ENCODE data around the gene NDUFAF2.

The NDUFAF2 gene

DNA sequence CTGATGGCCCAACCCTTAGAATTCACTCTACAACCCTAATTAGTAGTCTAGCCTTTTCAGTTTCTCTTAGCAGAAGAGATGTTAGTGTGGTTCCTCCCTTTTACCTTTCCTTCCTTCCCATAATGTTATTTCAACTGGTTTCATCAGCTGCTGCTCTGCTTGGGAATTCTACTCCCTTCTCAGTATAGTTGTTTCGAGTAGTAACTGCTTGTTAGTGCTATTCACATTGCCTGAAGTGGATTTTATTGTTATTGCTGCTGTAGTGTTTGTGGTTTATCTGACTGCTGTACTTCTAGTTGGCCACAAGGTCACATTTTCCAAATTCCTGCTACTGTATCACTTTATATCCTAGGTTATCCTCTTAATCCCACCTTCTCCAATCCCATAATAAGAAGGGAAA lies 187.6 kb downstream of the NDUFAF2 start:
- DNase-seq: no peak

DNA sequence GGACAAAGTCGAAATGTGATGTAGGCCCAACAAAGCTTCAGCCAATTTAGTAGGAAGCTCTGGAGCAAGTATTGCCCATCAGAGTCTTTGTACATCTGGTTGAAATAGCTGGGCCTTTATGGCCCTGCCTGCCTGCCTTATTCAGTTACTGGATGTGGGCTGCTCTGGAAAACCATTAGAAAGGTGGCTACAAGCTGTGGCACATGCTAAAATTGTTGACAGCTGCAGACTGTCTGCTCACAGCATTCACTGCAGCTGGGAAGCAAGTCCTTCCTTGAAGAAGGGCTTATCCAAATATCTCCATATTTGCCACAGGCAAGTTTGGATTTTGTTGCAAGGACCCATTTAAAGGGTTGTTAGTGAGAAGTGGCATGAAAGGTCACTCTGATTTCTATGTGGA lies 192.8 kb downstream of the NDUFAF2 start:
- no peak for DNase-seq

DNA sequence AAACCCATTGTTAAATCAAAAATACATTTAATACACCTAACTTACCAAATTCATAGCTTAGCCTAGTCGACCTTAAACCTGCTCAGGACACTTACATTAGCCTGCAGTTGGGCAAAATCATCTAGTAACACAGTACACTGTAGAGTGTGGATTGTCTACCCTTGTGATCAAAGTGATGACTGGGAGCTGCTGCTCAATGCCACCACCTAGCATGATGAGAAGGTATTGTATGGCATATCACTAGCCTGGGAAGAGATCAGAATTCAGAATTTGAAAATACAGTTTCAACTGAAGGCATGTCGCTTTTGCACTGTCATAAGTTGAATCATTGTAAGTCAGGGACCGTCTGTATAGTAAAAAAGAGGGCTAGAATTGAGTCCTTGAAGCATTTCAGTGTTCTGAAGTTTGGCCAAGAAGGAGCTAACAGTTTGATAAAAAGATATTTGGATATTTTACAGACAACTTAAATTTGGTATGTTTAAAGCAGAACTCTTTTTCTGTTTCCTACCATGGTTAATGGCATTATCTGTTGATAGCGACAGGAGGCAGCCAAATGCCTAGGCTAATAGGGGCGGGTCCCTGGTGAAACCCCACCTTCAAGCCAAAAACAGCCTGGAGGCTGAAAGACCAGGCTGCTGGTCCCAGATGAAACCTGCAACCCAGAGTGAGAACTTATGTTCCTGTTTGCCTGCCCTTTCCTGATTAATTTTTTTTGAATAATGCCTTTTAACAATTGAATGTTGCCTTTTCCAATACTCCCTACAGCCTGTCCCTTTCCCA lies 194.3 kb downstream of the NDUFAF2 start:
- DNase-seq: no peak

DNA sequence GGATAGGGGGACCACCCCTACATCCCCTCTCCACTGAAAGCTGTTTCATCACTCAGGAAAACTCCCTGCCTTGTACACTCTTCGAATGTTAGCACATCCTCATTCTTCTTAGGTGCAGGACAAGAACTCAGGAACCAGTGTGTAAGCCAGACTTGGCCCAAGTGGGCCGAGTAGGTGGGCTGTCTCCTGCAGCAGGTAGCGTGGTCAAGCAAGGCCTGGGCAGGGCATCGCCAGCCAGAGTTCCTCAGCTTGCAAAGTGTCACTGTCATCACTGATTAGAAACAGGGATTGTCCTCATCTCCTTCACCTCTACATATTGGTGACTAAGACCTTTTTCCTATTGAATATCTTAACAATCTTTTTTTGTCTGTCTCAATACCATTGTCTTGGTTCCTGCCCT lies 194.9 kb downstream of the NDUFAF2 start:
- DNase-seq: no peak

DNA sequence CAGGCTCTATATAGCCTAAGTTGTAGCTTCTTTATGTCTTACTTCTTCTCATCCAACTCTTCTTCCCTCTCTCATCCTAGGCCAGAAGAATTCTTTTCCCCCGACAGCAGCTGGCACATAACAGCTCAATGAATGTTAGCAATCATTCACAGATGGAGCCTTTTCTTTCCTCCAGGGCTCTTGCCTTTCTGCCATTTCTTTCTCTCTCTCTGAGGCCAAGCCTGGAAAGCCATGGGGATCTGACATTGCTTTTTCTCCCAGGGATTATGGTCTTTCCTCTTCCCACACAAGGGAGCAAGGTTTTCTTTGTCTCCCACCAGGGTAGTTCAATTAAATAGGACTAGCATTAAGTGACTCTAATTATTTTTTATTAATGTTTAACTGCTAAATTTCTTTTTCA lies 196.8 kb downstream of the NDUFAF2 start:
- DNase-seq: no peak

DNA sequence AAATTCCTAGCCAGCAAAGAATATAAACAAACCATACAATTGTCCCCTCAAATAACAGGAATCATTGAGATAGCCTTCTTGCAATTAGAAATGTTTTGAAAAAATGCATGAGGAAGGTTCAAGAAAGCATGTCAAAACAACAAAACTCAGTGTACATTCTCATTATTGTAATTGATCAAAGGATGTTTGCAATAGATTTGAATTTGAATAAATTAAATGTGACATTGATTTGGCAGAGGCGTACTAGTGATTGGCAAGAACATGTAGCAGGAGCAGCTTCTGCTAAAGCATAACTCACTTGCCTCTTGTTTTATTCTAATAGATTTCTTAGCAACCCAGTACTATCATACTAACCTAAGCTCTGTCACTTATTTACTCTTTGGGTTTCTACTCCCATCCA lies 197.4 kb downstream of the NDUFAF2 start:
- no peak for DNase-seq

DNA sequence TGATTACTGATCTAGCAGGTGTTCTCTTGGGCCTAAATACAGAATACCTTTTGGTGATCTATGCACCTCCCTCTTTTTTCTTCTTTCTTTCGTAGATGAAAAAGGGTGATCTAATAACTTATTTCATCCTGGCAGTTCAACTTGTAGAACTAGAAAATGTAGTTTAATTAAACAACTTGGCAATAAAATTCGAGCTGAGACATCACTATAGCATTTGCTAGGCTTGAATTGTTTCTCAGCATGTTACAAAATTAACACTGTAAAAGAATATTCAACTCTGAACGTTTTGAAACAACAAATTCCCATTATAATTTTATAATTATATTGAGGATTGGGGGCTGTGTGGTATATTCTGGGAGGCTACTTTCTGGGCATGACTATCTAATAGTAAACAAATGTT lies 197.8 kb downstream of the NDUFAF2 start:
- no peak for DNase-seq

DNA sequence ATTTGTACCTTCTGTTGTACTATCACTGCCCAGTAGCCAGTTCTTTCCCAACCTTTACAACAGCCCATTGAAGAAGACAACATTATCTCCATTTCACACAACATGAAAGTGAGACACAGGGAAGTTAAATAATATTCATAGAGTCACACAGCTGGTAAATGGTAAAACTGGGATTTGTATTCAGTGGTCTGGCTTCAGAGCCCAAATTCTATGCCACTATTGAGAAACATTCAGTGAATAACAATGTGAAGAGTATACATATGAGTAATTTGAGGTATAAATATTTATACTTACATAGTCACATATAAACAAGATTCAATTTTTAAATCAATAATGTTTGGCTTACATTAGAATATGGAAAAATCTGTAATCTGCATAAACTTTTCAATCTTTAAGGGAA lies 203.5 kb downstream of the NDUFAF2 start:
- DNase-seq: no peak

DNA sequence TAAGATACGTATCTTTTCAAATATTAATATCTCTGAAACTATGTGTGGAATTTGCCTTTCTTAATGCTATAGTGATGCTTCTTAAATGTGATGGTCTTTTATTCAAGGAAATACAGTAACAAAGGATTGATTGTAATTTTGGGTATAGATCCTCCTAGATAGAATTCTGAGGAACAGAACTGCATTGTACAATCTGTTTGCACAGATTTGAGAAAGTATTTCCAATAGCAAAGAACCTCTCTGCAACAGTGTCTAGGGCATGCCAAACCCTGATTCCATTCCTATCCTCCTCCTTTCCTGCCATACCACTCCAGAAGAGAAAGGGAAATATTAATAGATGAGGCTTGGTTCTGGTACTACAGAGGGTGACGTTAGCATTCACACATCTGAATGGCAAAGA lies 206.9 kb downstream of the NDUFAF2 start:
- DNase-seq: no peak

DNA sequence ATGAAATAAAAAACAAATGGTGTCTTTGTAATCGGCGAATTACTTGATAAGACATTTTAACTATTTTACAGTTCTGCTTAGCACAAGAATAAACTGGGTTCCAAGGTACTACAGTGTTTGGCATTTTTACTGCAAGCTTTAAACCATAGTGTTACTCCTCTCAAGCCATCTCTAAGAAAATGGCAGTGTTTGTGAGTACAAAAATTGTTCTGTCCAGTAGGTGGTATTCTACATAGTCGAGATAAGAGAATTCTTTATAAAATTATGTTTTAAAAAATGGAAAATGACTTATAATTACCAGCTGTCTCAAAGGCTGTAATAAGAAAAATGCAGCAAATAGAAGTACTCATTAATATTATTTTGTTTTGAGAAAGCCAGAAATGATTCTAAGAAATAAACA lies 214.1 kb downstream of the NDUFAF2 start:
- no peak for DNase-seq

DNA sequence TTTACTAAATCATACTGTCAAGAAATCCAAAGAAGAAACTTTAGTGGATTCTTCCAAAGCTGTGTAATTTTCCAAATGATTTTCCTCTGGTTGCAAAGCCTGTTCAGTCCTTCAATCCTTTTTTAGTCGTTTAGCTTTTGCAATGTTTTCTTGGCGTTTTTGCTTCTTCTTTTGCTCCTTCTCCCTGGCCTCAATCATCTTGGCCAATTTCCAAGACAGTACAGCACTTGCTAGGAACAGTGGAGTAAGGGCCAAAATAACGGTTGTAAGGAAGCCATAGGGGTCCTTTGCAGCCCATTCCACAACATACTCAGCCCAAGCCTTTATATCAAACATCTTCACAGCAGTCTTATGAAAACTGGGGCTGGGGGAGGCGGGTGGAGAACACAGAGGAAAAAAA lies 214.8 kb downstream of the NDUFAF2 start:
- DNase-seq: peak in 1 of 2 donors; percentile 25

DNA sequence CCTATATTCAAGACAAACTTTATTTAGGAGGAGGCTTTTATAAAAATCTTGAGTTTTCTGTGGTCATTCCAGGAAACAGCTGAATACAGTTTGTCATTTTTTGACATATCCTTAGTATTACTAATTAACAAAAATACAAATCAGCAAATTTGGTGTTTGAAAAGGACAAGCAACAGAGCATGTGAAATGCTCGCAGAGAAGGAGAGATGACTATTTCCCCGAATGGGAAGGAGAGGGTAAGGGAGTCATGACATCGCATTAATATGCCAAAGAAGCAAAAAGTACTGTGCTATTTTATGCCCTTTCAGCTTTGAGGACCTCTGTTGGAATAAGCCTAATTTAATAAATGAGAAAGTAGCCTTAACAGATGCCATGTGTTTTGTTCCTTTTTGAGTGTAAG lies 215.5 kb downstream of the NDUFAF2 start:
- DNase-seq: no peak

DNA sequence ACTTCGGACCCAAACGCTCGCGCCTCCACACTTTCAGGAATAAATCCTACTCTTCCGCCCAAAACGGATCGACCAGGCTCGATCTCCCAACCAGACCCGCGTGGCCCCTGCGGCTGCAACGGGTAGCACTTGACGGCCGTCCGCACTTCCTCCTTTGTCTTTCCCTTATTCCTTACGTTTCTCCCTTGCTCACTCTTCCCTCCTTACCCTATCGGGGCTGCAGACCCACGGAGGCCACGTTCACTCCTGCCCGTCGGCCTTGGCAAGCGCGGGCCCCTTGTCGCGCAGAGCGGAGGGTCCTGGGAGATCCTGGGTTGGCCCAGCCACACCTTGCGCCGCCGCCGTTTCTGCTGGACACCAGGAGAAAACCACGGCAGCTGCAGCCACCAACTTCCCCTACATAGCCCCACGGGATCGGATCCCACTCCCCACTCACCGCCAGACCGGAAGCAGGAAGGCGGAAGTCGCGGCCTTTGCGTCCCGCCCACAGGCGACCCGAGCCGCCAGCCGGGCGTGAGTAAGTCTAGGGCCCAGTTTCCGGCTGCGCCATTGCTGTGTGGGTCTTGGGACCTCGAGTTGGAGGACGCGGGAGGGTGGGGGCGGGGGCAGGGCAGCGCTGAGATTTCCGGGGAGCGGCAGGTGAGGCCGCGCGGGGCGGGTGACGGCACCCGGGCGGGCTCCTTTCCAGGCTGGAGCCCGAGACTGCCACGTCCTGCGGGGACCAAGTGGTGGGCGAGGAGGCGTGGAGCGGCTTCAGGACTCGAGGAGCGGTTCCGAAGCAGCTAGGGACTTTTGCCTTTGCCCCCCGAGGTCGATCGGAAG lies 217.2 kb downstream of the NDUFAF2 start, which contains the start of gene SMIM15:
Gene SMIM15, minus strand, starts transcription at position 459 of the 822 bp plus-strand sequence. CDS start 2,297 bp downstream, outside the sequence.
- DNase-seq: peak; percentile 89 to 91

DNA sequence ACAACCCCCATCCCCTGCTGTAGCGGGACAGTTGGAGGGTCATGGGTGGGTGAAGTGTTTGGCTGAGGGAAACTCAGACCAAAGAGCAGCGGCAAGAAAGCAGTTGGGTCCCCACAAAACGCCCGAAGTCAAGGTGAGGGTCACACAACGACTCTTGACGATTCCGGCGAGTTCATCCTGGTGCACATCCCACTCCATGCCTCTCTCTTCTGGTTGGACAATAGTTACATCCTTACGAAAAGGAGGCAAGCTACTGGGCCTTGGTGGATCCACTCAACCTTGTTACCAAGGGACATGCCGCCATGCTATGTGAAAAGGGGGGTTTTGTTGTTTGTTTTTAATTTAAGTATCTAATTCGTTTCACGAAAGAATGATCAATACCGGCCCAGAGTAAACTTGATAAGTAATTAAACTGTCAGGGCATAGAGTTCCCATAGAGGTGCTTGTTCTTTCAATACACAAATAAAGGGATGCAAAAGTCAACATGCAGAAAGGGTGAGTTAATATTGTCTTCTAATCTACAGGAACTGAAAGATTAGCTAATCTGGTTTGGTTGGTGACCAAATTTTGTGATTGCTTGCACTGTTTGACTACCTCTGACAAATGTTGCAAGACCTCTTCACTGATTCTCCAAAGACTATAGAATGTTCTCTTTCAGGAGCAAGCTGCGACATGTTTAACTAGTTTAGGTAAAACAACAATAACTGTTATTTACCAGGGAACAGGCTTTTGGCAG lies 218.0 kb downstream of the NDUFAF2 start:
- peak in 1 of 2 donors; percentile 34 for DNase-seq

DNA sequence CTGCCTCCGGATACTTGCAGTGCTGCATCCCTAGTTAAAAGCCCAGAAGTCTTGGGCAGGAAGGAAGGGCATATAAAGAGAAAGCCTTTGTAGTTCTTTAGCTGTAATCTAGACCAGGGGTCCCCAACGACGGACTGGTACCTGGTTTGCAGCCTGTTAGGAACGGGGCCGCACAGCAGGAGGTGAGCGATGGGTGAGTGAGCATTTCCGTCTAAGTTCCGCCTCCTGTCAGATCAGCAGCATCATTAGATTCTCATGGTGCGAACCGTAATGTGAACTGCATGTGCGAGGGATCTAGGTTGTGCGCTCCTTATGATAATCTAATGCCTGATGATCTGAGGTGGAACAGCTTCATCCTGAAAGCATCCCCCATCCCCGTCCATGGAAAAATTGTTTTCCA lies 218.9 kb downstream of the NDUFAF2 start:
- DNase-seq: no peak

DNA sequence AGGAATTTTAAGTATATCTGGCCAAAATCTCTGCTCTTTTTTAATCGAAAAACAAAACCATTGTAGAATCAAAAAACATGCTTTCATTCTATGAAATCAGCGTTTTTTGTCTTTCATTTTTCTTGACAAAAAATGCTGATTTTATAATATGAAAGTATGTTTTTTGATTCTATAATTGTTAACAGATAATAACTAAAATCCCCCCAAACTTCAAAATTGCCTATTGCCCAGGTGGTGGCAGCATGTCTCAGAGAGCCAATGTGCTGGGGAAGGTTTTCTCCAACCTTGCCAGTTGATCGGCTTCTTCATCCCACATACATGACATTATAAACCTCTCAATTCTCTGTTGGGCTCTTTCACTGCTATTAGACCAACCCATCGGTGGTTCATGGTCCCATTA lies 222.4 kb downstream of the NDUFAF2 start:
- peak in 1 of 2 donors; percentile 21 for DNase-seq

DNA sequence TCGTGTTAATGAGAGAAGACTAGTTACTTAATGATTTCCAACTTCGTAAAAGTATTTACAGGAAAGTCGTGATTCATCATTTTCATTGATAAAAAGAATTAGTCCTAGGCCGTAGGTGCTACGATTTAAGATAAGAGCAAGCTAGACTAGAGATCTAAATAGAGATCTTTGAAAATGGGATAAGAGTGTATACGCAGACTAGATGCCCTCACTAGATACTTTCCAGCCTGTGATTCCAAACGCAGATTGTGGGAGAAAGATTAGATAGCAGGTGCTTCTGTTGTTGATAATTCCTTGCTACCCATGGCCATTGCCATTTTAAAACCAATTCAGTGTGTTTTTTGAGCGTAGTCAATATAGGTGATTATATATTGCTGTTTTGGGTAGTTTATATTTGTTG lies 223.9 kb downstream of the NDUFAF2 start:
- DNase-seq: no peak

DNA sequence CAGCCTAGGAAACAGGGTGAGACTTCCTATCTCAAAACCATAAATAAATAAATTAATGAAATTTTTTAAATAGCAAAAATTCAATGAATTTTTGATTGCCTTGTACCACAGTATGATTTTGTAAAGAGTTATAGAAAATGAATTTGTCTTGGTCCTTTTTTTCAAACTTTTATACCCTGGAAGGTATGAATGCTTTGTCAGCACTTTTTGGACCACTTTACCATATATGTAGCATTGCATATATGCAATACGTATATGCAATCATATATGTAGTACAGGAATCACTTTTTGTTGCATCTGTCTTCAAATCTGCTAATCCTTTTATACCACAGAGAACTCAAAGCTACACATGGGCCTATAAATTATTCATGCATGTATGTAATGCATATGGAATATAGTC lies 226.5 kb downstream of the NDUFAF2 start:
- DNase-seq: no peak

DNA sequence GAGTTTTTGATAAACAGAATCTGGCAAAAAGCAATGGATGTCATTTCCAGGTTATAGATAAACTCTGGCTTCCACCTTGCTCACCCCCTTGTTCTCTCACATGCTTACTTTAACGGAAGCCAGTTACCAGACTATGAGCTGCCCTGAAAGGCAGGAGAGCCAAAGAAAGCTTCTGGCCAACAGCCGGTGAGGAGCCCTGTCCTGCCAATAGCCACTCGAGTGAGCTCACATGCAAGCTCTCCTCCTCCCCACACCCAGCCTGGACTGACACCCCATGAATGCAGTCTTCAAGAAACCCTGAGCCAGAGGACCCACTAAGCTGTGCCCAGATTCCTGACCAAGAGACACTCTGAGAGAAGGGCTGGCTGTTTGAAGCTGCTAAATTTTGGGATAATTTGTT lies 231.6 kb downstream of the NDUFAF2 start:
- DNase-seq: no peak

DNA sequence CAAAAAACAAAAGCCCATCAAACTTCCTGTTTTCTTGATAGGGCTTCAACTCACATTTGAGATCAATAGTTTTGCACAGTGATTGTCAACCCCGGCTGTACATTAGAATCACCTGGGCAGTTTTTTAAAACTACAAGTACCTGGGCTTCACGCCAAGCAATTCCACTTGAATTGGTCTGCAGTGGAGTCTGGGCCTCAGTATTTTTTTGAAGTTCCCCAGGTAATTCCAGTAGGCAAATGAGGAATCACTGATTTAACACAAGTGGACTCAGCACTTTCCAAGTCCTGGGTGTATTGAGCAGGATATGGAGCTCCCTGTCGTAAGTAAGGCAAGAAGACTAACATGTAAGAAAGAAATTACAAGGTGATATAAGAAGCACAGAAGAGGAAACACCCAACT lies 232.1 kb downstream of the NDUFAF2 start:
- DNase-seq: no peak

DNA sequence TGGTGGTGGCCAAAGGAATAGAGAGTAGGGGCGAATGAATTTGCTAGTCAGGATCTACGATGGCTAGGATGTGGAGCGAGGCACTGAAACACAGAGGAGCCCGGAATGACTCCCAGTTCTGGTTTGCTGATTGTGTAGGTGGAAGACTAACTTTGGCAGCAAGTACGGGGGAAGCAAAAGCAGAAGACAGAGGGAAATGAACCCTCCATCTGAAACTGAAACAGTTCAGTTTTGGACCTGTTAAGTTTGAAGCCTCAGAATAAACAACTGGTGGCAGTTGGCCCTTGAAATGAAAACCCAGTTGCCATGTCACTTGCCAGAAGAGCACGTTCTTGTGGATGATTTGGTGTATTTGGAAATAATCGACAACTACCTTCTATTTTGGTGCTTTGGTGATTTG lies 232.7 kb downstream of the NDUFAF2 start:
- peak; percentile 51 to 70 for DNase-seq

DNA sequence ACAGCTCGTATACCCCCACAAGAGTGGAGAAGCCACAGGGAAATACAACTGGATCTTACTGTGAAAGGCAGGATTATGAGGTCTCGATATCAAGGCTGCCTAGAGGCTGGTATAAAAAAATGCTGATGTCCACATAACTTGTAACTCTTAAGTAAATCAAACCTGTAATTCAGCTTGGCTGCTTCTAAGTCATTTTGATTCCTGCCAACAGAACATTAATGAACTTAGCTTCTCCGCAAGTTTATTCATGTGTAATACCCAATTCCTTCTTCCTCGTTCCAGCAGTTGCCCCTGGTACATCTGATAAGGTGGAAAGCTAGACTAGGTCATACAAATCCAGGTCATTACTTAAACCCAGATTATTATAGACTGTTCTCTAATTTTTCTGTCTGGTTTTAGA lies 233.7 kb downstream of the NDUFAF2 start:
- DNase-seq: no peak

DNA sequence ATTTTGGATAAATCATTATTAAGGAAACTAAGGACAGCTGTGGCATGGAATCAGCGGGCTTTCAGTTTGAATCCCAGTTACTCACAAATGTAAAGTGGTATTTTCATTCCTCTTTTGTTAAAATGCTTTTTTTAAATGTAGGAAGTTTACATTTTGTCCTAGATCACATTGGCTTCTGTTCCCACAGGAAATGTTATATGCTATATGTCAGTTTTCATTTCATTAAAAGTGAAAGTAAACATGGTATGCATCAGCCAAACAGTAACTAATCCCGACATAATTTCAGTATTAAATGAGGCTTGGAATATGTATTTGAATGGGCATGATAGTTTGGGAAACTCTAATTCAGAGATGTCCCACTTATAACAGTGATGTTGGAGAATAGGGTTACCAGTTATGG lies 235.9 kb downstream of the NDUFAF2 start:
- no peak for DNase-seq

DNA sequence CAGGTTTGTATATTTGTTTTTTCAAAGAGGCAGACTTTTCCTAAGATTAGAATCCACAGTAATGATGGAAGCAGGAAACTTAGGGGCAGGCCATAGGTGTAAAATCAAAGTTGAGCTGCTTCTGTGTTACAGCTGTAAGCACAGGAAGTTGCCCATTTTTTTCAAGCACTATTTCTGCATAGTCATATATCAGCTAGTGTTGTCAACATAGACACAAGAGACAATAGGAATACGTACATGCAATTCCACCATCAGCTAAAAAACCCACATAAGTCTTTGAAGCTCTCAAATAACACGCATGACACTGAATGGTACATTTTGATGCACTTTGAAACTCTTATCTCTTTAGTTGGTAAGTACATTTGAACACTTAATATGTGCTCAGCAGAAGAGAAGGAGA lies 237.4 kb downstream of the NDUFAF2 start:
- DNase-seq: peak; percentile 25 to 35

Measured in inflammatory macrophage treated with lipopolysaccharide for 1 hour (primary cell).